Endothelial cell of umbilical vein (primary cell): ENCODE measurements around the gene APOD.

Experiments
- CTCF ChIP-seq, 2 donors: IDR thresholded peaks; 1 replicate in 1 of 2; 2 replicates in 1 of 2; pipeline ENCODE4 v1.5.1; 2011; ENCODE audit warnings: low read length in 2 of 2, mild to moderate bottlenecking in 2 of 2, moderate library complexity in 2 of 2, control low read depth in 1 of 2, inconsistent platforms in 1 of 2, low read depth in 1 of 2; ENCODE audit not compliant: insufficient read depth in 1 of 2; ENCODE audit errors: extremely low read depth in 1 of 2
- EZH2 ChIP-seq: IDR thresholded peaks from 2 replicates; pipeline ENCODE4 v1.6.1; 2012; ENCODE audit warnings: borderline replicate concordance, low read depth, mild to moderate bottlenecking, moderate library complexity, low read length, inconsistent platforms; ENCODE audit not compliant: severe bottlenecking
- FOS ChIP-seq: IDR thresholded peaks from 2 replicates; pipeline ENCODE4 v1.6.1; 2011; ENCODE audit warnings: mild to moderate bottlenecking, low read length, moderate library complexity, borderline replicate concordance; ENCODE audit not compliant: insufficient read depth
- GATA2 ChIP-seq: IDR thresholded peaks from 2 replicates; pipeline ENCODE4 v1.7.0; 2011; ENCODE audit warnings: low read depth, mild to moderate bottlenecking, moderate library complexity, mixed read lengths, low read length; ENCODE audit not compliant: insufficient read length, insufficient read depth
- JUN ChIP-seq: IDR thresholded peaks from 2 replicates; pipeline ENCODE4 v1.6.1; 2011; ENCODE audit warnings: borderline replicate concordance, low read depth; ENCODE audit not compliant: insufficient read length, insufficient read depth
- MAX ChIP-seq: IDR thresholded peaks from 2 replicates; pipeline ENCODE4 v1.6.1; 2011; ENCODE audit not compliant: insufficient read depth, insufficient read length
- MYC ChIP-seq: IDR thresholded peaks from one replicate; pipeline ENCODE4 v1.6.1; 2011; ENCODE audit warnings: mild to moderate bottlenecking, low read depth, low read length
- POLR2A ChIP-seq: IDR thresholded peaks from 2 replicates; pipeline ENCODE4 v1.6.1; 2012; ENCODE audit warnings: low read depth, mild to moderate bottlenecking, control low read depth, low read length
- POLR2AphosphoS5 ChIP-seq: IDR thresholded peaks from 2 replicates; pipeline ENCODE4 v1.6.1; 2012; ENCODE audit warnings: low read depth, mild to moderate bottlenecking, control low read depth, low read length, moderate library complexity; ENCODE audit not compliant: insufficient read depth

GRCh38 chr3:195570912-195571311 is 12.8 kb downstream of the APOD start:
- TF ChIP-seq CTCF (IDR thresholded peaks at IDR 0.05; ENCODE audit: extremely low read depth in 1 of 2, insufficient read depth in 1 of 2, low read depth in 1 of 2, low read length in 2 of 2) (no peak), MYC (no peak), POLR2AphosphoS5 (no peak), EZH2 (no peak), POLR2A (no peak), MAX (no peak), FOS (no peak), JUN (no peak), GATA2 (no peak)
